ENCODE measurements around the gene SIAH2. TPM values are rescaled to one million over a fixed set of nuclear protein-coding genes. Genes with fewer than 3 reads are reported as not detected.

SIAH2 gene
- polyA plus RNA-seq, 10 donors: 19.3 to 26.3 (median 21.6) TPM

DNA sequence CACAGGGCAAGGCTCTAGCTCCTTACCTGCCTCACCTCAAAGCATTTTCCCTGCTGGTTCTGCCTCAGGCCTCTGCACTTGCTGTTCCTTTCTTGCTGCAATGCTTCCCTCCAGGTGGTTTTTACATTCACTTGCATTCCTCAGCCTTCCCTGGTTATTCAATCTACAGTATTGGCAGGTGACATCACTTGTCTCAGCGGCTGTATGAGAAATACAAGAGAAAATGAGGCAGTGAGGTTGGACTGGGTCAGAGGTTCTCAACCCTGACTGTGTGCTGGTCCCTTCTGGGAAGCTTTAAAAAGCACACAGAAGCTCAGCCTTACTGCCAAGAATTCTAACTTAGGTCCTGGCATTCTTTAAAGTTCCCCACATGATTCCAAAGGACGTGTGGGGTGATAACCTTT is 26.7 kb downstream of the SIAH2 start:
- no peak for DNase-seq

DNA sequence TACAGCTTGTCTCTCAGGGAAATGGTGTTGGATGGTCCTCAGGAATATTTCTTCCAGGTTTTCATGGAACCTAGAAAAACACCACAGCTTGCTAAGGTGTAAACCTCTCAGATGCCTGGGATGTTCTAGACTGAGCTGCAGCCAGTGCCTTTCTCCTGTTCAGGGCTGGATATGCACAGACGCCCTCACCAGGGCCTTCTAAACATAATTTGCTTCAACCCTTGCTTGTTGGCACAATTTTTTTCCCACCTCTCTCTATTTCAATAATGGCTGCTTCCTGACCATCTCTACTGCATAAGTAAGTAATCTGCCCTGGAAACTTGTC is 28.2 kb downstream of the SIAH2 start:
- DNase-seq: no peak

DNA sequence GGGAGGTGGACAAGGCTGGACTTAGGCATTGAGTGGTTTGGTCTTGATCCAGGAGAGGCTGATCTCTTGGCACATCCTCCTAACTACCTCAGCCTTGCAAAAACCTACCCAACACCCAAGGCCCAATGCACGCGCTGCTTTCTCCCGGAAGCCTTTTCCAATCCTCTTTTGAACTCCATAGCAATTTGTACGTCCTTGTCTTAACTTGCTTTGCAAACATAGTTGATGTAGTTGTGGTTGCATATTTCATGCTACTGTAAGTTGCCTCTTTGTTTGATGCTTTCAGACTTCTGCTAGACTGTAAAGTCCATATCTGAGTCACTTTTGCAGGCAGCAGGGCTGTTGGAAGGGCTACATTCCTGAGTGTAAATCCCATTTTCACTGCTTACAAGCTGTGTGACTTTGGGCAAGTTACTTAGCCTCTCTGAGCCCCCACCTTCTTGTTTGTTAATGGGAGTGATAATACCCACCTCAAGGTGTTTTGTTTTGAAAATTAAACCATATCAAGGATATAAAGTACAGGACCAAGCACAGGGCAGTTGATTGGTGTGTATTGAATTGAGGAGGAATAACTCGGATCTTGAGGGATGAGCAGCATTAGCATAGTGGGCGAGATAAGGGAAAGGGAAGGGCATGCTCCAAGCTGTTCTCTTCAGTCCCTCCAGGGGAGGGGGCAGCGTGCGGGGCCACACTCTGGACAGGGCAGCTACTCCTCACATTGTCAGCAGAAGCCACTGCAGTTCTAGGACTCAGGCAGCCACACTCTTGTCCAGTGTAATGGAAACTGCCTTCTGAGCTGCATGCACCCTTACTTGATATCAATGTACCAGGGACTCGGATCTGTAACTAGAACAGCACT is 28.8 kb downstream of the SIAH2 start:
- no peak for DNase-seq

DNA sequence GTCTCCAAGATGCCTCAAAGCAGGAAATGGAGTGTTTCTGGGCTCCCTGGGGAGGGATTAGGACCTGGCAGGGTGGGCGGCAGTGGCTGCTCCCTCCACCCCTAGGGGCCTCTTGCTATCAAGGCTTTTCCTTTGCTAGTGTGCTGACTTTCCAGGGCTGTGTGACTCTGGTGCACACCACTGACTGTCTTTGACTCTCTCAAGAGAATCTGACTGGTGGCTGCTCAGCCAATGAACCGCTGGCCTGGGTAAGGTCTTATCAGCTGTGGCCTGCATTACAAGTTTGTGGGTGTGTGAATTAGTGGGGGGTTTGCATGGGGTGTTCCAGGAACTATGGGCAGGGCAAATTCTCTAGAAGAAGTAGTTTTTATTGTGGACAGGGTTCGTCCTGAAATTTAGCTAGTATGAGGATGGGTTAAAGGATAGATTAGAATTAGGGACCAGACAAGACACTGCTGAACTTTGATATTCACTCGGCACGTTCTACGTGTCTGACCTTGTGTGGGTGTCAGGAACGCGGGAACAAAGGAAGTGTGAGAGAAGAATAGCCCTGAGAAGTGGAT is 29.5 kb downstream of the SIAH2 start:
- no peak for DNase-seq

DNA sequence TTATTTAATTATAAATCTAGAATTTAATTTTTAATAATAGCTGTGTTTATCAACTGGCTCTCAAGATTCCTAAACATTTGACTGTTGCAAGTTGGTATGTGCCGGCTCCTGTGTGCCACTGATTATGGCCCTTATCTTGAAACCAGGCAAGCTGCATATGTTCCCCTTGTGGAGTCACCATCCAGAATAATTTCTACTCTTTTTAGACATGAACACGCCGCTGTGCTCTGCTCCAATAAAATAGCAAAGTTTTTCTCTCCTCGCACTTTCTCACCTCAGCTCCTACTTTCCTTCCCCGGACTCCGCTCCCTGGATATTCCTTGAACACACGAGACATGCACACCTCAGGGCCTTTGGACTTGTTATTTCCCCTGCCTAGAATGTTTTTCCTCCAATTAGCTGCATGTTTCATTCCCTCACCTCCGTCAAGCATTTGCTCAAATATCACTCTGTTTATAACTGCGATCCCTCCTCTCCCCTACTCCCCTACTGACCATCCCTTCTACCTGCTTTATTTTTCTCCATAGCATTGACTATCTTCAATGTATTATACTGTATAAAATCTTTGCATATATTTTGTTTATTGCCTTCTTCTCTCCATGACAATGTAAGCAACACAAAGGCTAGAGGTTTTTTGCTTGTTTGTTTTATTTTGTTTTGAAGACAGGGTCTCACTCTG is 33.1 kb downstream of the SIAH2 start:
- no peak for DNase-seq

DNA sequence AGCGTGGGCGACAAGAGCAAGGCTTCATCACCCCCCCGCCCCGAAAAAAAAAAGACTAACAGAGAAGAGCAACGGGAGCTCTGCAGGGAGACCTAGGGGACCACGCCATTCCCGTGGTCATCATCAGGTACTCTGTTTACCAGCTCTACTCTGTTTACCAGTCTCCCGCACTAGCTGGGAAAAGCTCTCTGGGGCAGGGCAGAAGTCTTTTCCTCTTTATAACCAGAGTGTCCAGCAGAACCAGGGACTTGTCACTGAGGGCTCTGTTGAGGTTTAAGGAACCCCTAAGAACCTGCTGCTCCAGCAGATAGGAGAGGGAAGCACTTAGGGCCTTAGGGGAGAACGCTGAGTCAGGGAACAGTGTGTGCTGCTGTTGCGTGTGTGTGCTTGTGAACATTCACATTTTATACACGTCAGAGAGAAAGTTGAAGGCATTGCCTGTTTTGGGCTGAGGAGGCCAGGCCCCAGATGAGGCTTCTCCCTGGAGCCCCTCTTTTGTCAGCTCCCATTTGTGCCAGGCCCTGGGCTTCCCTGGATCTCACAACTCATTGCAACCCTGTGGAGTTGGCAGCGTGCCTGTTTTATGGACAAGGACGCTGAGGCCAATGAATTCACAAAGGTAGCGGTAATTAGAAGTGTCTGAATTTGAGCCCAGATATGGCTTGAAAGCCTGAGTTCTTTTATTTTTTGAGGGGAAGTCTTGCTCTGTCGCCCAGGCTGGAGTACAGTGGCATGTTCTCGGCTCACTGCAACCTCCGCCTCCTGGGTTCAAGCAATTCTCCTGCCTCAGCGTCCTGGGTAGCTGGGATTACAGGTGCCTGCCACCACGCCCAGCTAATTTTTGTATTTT is 35.1 kb downstream of the SIAH2 start:
- DNase-seq: no peak

DNA sequence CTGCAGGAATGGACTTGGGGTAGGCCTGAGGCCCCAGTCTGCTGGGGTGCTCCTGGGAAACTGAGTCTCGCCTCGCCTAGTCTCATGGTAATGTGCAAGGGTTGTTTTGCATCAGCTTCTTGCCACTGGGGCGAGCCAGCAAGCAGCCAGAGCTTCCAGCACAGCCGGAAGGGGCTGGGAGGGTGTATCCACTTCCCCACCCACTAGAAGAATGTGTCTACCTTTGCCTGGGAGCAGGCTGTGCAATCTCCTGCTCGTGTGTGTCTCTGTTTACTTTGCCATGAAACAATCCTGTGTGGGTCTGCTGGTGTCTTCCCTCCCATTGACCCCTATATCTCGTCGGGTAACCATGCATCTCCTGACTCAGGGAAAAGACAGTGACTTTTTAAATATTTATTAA is 37.4 kb downstream of the SIAH2 start:
- no peak for DNase-seq

DNA sequence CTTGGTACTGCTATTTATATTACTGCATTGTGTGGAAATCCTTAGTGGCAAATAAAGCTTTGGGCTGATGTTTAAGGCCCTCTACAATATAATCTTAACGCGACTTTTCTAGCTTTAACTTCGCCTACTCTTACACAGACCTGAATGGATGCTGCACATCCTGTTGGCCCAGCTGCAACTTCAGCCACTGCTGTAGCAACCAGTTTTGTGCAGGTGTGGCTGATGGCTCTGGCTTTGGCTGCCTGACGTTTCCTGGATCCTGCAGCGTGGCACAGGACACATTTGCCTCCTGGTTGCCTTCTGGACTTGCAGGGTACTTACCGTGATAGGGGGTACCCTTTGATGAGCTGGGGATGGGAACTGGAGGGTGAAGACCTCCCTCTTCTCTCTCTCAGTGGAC is 39.0 kb downstream of the SIAH2 start:
- no peak for DNase-seq

DNA sequence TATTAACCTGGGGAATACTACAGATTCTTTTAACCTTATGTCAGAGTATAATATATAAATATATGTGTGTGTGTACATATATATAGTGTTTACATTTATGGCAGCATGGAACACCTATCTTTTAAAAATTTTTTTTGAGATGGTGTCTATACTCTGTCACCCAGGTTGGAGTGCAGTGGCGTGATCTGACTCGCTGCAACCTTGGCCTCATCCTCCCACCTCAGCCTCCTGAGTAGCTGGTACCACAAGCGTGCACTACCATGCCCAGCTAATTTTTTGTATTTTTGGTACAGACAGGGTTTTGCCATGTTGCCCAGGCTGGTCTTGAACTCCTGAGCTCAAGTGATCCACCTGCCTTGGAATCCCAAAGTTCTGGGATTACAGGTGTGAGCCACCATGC is 40.7 kb downstream of the SIAH2 start:
- DNase-seq: no peak

DNA sequence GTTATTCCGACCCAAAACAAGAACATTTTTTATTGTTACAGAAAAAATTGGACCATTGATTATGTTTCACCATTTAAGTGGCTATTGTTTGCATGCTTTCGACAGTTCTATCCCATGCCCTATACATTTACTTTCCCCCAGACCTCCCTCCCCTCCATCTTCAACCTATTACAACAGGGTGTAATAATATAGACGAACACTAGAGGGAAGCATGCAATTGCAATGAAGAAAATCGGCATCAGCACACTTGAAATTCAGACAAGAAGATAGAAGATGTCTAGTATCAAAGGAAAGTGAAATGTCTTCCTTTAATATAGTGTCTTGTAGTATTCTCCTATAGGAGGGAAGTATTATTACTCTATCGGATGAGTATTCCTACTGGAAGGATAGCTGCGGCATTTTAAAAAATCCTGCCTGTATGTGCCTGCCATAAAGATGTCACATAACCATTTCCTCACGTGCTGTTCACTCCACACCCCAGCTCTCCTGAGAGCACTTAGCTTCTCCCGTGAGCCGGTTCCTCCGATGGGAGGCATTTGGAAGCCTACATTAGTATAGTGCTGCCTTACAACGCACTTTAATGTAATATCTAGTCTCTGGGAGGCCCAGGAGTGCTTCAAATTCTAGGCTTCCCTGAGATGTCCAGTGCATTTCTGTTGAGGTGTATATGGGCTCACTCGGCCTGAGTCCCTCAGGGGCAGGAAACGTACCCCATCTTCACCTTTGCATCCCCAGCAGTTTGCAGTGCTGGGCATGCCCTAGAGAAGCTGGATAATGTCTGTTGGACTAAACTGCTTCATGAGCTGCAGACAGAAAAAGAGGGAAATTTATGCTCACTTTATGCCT is 41.5 kb downstream of the SIAH2 start:
- DNase-seq: peak; percentile 54 to 80 (median 62)

DNA sequence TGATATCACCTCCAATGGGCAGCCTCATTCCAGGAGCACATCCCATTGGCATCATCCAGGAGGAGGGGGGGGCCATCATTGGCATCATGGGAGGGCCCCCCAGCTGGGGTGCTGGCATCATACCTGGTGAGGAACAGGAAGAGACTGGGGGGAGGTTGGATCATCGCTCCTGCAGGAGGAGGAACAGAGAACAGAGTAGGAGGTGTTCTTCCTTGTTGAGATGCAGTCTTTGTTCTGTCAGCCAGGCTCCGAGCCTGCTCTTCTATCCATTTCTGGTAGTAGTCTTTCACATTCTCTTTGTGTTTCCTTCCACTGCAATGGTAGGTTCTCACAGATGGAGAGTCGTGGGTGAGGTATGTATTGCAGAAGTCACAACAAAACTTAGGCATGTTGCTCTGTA is 42.5 kb downstream of the SIAH2 start:
- no peak for DNase-seq

DNA sequence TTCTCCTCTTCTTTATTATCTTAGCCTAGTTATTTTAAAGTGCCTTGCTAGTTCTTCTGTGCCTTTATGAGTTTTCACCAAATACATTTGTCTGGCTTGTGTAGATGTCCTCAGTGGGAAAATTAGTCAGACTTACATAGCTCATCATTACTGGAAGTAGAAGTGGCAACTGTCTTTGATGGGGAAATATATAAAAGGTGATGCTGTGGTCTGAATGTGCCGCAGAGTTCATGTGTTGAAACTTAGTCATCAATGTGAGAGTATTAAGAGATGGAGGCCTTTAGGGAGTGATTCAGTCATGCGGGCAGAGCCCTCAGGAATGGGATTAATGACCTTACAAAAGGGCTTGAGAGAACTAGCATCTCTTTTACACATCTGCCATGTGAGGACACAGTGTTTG is 52.9 kb downstream of the SIAH2 start:
- DNase-seq: no peak

DNA sequence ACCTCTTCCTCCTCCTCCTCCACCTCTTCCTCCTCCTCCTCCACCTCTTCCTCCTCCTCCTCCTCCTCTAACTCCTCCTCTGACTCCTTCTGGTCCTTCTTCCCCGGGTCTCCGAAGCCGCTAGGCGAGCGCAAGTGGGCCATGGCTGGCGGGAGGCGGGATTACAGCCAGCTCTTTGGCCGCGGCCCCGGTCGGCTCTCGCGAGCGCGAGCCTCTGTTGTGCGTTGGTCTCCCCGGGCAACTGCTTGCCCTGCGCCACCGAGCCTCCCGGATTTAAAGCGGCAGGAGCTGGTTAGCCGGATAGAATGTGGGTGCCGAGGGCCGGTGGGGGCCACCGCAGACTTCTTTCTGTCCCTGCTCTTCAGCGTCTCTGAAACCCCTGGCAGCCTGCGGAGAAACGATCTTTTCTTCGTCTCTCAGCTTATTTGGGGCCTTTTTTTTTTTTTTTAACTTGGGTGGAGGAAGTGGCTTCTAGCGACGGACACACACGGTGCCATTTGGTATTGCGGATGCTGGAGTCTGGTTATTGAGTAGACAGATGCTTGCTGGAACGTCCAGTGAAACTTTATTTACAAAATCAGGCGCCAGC is 59.1 kb downstream of the SIAH2 start, which contains the start of gene ERICH6:
Gene ERICH6 (minus strand): TSS at position 165 of the 589 bp plus-strand sequence. CDS start 22 bp downstream, at position 143.
- peak; percentile 87 to 96 (median 91) for DNase-seq

DNA sequence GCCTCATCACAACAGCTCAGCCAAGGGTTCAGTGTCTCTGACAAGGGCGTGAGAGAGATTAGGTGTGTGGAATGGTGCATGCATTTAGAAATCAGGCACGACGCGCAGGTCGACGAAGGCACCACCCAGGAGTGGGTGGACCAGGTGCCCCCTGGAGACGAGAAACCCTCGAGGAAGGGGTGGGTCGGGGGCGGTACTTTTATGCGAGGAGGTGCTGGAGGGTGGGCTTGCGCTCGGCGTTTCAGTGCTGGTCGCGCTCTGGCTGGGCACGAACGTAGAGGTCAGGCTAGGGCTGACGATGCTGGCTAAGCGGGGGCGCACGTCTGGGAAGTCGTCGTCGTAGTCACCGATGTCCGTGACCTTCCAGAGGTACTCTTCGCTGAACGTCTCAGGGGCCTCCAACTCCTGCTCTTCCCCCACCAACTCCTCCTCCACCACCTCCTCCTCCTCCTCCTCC is 59.6 kb downstream of the SIAH2 start:
- DNase-seq: peak; percentile 18 to 86 (median 65)

DNA sequence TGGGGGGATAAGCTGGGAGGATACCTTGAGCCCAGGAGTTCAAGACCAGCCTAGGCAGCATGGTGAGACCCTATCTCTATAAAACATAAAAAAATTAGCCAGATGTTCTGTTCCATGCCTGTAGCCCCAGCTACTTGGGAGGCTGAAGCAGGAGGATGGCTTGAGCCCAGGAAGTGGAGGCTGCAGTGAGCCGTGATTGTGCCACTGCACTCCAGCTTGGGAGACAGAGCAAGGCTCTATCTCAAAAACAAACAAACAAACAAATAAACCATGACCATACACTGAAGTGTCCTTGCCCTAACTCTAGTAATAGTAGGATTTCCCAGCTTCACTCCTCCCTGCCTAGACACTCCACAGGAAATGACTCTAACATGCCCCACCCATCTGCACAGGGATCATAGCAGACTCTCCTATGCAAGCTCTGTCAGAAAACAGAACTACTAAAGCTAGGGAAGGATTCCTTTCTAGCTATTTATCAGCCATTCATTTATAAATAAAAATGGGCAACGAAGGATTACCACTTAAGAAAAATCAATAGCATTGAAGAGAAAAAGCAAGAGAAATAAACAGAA is 63.8 kb downstream of the SIAH2 start:
- DNase-seq: no peak

DNA sequence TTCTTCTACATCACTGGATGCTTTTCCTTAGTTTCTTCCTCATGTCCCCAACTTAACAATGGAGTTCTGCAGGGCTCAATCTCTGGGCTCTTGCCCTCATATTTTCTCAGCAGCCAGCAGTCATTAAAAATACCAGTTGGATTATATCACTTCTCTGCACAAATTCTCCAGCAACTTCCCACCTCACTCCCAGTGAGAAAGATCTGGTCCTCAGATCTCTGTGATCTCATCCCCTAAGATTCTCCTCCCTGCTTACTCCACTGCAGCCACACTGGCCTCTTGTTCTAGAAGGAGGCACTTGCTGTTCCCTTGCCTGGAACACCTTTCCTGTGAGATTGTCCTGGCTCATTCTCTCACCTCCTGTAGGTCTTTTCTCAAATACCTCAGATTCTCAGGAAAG is 65.3 kb downstream of the SIAH2 start:
- DNase-seq: no peak

DNA sequence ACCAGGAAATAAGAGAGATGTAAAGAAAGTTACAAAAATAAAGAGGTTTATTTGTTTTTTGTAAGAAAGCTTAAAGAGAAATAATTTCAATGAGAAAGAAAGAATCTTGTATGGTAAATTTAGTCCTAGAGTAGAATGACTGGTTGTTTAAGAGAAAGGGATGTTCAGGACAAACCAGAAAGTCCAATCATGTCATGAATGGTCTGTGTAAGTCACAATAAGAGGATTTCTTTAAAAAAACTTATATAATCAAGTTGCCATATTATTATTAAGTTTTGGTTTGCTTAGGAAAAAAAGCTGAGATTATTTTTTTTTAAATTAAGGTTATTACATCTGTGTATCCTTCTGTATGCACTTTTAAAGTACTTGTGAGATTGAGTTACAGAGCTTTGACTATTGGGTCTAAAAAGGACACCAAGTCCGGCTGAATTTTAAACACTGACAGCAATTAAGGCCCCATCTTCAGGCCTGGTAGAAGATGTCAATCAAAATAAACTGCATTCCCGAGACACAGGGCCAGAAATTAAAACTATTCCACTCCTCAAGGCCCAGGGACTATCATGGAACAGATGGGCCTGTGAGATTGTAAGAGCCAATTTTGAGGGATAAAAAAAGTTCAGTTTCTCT is 71.4 kb downstream of the SIAH2 start:
- no peak for DNase-seq
